Non-pigmented ciliary epithelial cell (primary cell): ENCODE data around the gene INSYN2A.

Source experiments
- DNase-seq: peaks from one replicate; pipeline ENCODE4 v3.0.0-alpha.2; 2010; ENCODE audit warnings: low read depth

Gene INSYN2A, protein sequence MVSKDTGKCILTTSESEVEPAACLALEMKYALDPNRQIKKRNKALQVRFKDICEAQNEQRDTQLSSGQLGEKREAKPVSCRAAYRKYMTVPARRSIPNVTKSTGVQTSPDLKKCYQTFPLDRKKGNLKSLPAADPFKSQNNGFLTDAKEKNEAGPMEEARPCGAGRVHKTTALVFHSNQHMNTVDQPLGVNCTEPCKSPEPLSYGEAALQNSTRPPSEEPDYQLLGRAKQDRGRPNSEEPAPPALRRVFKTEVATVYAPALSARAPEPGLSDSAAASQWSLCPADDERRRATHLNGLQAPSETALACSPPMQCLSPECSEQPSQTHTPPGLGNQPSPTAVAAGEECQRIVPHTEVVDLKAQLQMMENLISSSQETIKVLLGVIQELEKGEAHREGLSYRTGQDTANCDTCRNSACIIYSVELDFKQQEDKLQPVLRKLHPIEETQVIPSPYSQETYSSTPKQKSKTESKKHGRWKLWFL

DNA sequence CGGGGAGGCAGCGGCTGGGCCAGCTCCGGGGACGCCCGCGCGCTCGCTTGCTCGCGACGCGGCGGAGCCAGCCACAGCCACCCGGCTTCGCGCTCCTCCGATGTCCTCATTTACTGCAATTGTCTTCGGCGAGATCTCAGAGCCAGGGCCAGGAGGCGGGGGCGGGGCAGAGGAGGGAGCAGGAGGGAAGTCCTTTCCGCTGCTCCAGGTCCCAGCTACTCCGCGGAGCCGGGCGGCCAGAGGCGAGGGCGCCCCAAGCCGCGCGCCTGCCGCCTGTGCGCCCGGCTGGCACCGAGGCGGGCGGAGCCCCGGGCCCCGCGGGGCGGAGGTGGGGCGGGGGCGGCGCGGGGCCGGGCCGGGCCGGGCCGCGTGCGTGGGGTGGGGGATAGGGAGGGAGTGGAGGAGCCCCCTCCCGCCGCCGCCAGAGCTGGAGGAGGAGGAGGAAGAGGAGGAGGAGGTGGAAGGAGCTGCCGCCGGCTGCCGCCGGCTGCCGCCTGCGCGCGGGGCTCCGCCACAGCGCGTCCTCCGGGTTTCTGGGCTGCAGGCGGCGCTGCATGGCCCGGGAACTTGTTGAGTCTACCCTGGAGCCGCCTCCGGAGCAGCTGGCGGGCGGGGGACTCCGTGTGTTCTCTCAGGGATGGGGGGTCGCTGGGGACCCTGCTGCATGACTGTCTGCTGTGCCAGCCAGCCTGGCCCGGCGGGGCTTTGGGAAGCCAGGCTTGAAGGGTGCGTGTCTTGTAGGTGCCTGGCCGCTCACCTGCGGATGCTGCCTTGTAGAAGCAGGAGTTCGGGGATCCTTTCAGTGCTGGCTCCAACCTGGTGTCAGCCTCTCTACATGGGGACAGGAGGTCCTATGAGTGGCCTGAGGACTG is at the start of gene INSYN2A:
Gene INSYN2A, minus strand, starts transcription at position 310 of the 872 bp plus-strand sequence. CDS start 20,196 bp downstream, outside the sequence.
- no peak for DNase-seq

DNA sequence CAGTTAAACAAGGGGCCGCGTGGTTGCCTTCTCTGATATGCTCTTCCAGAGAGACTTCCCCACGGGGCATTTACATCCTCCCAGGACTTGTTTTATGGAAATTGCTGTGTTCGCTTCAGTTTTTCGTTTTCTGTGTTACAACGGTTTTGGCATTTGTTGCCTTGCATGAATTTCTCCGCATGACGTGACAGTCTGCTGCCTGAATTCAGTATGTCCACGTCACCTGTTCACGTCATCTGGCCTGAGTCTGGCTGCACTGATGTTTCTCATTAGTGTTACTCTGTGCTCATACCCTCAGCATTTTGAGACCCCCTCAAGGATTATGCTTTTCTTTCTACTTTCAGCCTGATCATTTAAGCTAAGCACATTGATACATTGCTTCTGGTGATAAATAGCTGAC is 49.1 kb upstream of the INSYN2A start:
- DNase-seq: no peak

DNA sequence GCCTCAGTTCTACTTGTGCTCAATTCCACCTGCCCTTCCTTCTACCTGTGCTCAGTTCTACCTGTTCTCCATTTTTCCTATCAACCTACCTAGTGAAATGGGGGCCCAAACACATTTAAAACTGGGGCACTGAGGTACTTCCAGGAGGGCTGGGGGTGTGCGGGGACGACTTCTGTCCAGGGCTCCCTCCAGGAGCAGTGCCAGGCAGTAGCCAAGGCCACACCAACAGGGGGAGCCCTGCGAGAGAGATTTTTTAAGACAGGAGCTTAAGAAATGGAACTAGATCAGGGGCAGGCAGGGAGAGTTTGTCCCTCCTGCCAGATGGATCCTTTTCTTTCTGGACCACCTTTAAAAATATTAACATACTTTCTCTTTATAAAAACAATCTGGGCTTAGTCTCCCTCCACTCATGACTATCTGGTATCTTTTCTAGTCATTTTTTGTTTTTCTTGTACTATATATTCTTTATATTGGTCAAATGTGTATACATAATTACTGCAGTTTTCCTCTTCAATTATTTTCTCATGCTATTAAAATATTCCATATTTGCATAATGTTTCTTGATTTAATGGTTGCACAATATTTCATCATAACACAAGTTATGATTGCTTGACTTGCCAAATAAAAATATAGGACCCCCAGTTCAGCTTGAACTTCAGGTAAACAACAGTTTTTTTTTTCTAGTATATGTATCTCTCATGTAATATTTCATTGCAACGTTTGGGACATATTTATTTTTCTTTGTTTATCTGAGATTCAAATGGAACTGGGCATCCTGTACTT is 47.3 kb upstream of the INSYN2A start:
- DNase-seq: no peak

DNA sequence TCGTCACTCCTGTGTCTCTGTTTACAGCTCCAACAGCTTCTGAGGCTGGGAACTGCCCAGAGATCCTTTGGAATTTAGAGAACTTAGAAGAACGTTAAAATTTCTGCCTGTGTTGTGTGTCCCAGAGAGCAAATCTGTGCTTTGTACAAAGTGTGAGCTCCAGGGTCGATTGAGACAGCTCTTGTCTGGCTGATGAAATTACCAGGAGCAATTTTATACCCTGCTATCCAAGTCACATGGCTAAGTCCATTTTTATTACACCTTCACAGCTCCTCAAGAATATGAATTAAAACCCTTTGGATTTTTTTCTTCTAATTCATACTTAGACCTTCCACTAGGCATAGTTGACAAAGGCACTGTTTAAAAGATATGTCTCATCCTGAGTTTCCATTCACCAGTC is 46.5 kb upstream of the INSYN2A start:
- no peak for DNase-seq

DNA sequence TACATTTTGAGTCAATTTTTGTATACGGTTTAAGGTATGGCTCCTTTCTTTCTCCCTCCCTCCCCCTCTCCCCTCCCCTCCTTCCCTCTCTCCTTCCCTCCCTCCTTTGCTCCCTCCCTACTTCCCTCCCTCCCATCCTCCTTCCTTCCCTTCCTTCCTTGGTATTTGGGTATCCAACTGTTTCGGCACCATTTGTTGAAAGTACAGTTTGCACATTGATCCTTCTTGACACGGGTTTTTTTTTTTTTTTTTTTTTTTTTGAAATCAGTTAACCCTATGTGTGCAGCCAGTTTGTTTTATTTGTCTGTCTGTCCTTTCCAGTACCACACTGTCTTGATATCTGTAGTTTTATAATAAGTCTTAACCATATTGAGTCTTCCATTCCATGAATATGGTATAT is 39.9 kb upstream of the INSYN2A start:
- no peak for DNase-seq

DNA sequence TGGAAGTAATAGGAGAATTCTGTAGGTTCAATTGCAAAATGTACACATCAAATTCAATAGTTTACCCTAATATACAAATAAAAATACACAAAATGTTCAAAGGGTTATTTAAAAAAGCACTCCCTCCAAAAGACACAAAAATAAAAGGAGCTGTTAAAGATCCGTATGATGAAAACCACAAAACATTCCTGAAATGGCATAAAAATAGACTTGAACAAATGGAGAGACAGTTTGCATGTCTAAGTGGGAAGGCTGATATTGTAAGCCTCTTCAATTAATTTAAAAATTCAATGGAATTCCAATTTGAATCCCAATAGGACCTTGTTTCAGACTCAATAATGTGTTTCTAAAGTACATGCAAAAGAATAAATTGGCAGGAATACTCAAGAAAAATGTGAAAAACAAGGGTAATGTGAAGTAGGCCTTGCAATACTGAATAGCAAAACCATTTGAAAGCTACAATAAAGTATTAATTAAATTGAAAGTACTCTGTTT is 38.0 kb upstream of the INSYN2A start:
- DNase-seq: no peak

DNA sequence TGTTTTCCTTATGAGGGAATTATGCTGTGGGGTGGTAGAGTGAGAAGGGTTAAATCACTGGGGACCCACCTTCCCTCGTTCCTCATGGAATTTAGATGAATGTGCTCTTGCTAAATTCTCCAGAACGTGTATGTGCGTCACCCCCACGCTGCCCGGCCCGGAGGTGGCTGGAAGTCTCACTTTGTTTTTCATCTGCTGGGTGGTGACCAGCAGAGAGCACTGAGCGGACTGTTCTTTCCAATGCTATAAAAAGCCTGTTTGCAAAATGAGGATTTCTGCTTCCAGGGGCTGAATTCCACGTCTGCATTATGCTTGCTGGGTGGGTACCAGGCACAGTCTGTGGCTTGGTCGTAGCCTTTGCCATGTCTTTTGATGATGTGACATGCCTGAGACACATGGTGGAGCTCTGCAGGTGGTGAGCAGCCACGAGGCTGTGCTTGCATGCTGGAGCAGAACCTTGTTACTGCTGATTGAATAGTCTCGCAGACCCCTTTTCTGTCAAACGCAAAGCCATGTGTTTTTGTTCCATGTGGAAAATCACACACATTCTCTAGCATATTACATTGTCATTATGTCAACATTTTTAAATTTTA is 31.9 kb upstream of the INSYN2A start:
- DNase-seq: no peak

DNA sequence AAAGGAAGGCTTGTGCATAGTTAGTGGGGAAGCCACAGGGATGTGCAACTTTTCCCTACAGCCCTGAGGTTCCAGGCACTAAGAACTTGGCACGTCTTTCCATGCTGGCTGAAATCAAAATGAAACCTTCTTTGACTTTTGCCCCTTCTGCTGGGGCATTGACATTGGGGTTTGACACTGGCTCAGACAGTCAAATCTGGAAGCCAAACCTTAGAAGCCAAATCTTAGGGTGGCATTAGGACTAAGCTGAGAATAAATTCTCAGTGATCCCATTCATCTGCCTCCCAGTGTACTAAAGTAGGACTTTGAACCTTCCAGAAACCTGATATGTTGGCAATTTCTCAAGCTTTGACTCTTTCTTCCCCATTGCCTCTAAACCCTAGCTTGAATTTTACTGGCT is 31.3 kb upstream of the INSYN2A start:
- DNase-seq: no peak

DNA sequence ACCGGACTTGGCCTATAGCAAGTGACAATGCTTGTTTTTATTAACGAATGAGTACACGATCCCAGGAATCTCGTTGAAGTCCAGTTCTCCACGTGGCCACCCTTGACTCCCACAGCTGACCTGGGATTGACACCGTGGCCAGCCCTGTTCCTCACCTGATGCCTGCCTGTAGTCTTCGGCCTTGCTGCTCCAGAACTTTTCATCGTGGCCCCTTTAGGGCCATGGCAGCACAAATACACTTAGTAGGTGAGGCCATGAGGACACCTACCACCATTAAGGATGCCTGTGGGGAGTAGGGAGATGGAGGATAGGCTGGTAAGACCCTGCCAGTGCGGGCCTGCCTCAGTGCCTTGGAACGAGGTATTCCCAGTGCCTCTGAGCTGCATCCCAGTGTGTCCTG is 30.6 kb upstream of the INSYN2A start:
- DNase-seq: no peak

DNA sequence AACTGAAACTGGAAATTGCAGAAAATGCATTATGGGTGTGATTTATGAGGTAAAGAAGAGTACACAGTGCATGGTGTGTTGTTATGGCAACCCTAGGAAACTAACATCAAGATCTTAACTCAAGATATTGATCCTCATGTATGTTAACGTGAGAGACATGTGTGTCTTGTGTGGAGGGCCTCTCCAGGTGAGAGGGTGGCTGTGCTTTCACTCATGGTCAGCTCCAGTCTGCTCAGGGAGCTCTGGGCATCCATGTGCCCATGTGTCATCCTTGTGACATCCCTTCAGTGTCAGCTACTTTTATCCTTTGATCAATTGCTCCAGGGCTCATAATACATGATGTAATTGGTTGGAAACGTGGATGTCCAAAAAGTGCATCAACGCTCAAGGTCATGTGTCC is 24.9 kb upstream of the INSYN2A start:
- DNase-seq: no peak

DNA sequence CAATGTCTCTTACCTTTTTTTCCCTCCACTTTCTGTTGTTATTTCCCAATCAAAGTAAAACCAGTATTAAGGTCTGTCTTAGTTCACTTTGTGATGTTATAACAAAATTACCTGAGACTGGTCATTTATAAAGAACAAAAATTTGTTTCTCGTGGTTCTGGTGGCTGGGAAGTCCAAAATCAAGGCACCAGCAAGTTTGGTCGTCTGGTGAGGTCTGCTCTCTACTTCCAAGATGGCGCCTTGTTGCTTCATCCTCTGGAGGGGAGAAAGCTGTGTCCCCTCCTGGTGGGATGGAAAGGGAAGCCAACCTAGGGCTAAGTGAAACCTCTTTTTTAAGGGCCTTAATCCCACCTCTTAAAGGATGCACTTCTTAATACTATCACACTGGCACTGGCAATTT is 22.3 kb upstream of the INSYN2A start:
- no peak for DNase-seq

DNA sequence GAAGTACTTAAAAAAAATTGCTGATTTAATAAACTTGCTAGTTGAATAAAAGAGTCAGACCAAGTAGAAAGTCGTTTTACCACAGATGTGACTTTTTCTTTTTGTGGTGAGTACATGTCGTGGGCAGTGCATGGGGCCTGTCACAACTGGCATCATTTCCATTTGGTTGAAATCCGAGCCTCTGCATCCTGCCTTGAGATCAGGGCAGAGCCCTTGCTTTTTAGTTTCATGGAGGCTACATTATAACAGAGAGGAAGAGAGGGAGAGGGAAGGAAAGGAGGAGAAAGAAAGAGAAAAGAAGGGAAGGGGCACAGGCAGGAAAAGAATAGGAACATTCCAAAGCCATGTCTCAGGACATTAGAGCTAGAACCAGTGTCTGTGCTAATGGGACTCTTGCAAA is 20.4 kb upstream of the INSYN2A start:
- no peak for DNase-seq

DNA sequence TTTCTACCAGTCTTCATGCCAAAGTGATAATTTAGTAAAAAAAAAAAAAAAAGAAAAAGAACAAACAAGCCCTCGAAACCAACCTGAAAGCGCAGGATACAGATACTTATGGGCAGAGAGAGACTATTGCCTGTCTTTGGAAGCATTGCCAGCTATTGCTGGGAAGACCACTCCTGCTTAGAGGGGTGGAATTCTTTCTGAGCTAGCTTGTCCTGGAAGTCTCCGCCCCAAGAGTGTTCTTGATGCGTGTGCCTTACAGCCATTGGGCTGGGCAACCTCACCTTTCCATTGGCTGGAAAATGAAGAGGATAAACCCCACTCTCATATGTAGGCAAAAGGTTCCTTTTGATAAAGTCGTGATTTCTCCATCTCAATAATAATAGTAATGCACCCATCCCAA is 19.9 kb upstream of the INSYN2A start:
- no peak for DNase-seq

DNA sequence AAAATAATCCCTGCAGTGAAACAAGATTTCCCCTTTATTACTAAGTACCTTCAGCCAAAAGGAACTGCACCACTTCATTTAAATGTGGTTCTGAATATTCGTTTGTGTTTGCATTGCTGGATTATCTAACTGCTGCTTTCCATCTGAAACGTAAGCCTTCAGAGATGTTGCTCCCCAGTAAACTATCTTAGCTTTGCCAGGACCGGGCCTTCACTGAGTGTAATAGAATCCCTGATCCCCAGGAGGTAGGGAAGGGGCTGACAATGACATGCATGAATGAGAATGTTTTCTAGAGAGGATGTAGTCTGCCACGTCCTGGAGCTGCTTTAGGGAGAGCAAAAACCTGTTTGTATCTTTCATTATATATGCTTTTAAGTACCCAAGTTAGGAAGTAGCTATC is 19.5 kb upstream of the INSYN2A start:
- DNase-seq: no peak

DNA sequence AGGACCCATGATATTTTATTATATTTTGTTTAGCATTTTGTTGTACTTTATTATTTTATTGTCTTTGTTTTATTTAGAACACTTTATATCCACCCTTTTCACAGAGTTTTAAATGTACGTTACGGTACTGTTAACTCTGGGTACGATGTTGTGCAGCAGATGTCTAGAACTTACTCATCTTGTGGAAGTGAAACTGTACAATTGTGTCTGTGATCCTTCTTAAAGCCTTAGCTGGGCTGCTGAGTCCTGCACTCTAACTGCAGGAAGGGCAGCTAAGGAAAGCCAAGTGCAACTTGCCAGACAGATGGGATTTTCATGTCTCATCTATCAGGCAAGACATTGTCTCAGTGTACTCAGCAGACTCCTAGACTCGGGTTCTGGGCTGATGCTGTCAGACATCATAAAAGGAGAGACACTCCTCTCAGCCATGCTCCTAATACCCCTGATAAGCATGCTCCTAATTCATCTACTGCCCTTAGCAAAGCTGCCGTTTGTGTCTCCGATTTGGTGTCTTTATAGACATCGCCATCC is 14.6 kb upstream of the INSYN2A start:
- DNase-seq: no peak

DNA sequence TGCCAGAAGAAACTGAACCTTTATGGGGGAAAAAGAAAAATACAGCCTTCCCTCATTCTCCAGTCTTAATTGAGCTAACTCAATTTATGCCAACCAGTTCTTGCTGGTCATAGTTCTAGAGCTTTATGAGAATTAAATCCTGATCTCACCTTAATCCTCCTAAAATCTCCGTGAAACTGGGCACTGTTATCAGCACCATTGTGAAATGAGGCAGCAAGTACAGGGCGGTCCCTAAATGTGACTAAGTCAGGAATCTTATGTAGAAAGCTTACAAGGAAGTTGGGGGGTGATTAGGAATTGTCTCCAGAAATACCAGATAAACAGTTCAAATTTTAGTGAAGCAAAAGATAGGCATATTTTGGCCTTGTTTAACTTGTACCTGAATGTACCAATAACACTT is 10.7 kb upstream of the INSYN2A start:
- no peak for DNase-seq

DNA sequence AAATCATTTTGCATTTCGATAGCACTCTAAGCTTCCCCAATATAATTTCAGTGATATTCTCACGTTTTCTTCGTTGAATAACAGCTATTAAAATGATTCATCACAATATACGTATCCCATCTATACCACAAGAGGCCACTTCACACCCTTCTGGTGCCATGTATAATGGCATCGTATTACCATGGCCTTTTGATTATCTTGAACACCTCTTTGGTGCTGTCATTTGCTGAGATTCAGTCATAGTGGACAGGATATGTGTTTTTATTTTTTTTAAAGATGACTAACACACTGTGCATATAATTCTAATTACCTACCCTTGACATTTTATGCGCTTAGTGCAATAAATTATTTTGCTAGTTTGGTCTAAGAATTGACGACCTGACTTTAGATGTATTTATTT is 6.7 kb upstream of the INSYN2A start:
- no peak for DNase-seq

DNA sequence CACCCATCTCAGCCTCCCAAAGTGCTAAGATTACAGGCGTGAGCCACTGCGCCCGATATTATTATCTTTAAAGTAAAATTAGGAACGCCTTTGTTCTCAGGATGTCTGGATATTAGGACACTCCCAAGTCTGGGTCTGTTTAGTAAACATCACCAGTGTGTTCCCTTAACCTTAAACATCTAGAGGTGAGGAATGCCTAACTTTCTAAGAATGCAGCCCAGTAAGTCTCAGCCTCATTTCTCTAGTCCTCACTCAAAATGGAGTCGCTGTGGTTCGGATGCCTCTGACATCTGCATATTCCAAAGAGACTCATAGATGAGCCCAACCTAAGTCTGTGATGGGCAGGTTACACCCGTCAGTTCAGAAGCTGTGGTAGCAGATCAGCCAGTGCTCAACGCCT is 4.3 kb upstream of the INSYN2A start:
- DNase-seq: no peak

DNA sequence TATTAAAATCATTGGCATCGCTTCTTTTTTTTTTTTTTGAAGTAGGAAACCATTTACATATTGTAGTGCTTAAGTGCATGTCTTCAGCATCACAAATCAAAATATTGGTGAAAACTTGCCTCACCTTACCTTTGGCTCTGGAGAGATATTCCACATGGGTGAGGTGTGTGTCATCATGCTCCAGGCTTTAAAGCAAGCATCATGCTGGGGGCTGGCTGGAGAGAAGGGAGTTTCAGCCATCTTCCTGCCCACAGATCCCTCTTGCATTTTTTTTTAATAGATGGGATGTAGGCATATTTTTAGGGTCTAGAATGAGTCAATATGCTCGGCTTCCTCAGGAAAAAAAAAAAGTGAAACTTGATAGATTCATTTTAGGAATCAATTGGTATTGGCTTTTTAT is 2.3 kb upstream of the INSYN2A start:
- DNase-seq: no peak

DNA sequence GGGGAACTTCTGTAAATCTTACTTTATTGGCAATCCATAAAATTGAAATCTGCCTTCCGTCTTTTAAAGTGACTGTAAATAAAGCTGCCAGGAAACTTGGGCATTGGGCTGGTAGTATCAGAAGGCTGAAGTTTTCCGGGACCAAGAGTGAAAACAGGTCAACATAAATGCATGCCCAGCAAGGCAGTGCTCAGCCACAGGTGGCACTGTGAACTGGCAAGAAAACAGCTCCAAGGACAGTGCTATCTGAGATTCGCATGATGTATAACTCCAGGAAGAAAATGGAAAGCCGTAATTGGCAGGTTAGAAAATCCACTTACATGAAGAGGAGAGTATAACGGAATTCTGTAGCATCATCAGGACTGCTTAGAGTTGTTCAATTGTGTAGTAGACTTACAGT is 1.9 kb upstream of the INSYN2A start:
- no peak for DNase-seq

DNA sequence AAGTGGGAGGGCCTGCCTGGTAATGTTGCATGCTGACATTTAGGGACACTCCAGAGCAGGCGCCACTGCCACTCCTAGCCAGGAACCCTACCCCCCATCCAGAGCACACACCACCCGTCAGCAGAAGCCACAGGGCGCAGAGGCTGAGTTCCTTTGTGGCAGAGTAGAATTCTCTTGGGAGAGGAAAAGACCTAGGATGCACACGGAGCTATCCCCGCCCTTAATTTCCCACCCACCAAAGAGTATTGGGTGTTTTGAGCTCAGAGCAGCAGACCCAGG is 702 bp upstream of the INSYN2A start:
- no peak for DNase-seq
